Inferior parietal cortex (tissue), 1 donor: ENCODE results near the gene PRR16.

Experiments
- DNase-seq: peaks from one replicate; pipeline ENCODE4 v3.0.0-alpha.2; 2016; ENCODE audit errors: extremely low spot score

The PRR16 gene

GRCh38 chr5:120512791-120513650 is 48.9 kb downstream of the PRR16 start:
- no peak for DNase-seq

GRCh38 chr5:120516805-120517204 is 52.7 kb downstream of the PRR16 start:
- DNase-seq = no peak

- DNase-seq = no peak
Observed at GRCh38 chr5:120517607-120518252, 53.6 kb downstream of the PRR16 start.

- DNase-seq = no peak
Observed at GRCh38 chr5:120518581-120518980, 54.5 kb downstream of the PRR16 start.

GRCh38 chr5:120527251-120527650 is 63.2 kb downstream of the PRR16 start:
- no peak for DNase-seq

GRCh38 chr5:120528609-120529008 is 64.5 kb downstream of the PRR16 start:
- no peak for DNase-seq

GRCh38 chr5:120529386-120529785 is 65.3 kb downstream of the PRR16 start:
- no peak for DNase-seq

- no peak for DNase-seq
Observed at GRCh38 chr5:120531215-120531614, 67.1 kb downstream of the PRR16 start.

- no peak for DNase-seq
Observed at GRCh38 chr5:120532835-120533234, 68.7 kb downstream of the PRR16 start.

- no peak for DNase-seq
Observed at GRCh38 chr5:120533581-120533980, 69.5 kb downstream of the PRR16 start.

- no peak for DNase-seq
Observed at GRCh38 chr5:120535900-120536299, 71.8 kb downstream of the PRR16 start.

GRCh38 chr5:120538149-120538548 is 74.0 kb downstream of the PRR16 start:
- no peak for DNase-seq

- no peak for DNase-seq
Observed at GRCh38 chr5:120538644-120539043, 74.5 kb downstream of the PRR16 start.

GRCh38 chr5:120539471-120539870 is 75.4 kb downstream of the PRR16 start:
- DNase-seq = no peak

- DNase-seq = no peak
Observed at GRCh38 chr5:120540097-120540496, 76.0 kb downstream of the PRR16 start.

- no peak for DNase-seq
Observed at GRCh38 chr5:120544043-120544442, 79.9 kb downstream of the PRR16 start.

GRCh38 chr5:120545007-120545406 is 80.9 kb downstream of the PRR16 start:
- DNase-seq = no peak

GRCh38 chr5:120545951-120546350 is 81.9 kb downstream of the PRR16 start:
- no peak for DNase-seq

GRCh38 chr5:120546922-120547321 is 82.8 kb downstream of the PRR16 start:
- no peak for DNase-seq

- DNase-seq = no peak
Observed at GRCh38 chr5:120550358-120550757, 86.3 kb downstream of the PRR16 start.

- DNase-seq = no peak
Observed at GRCh38 chr5:120552638-120553037, 88.5 kb downstream of the PRR16 start.

- DNase-seq = no peak
Observed at GRCh38 chr5:120555345-120555744, 91.2 kb downstream of the PRR16 start.

GRCh38 chr5:120564013-120564412 is 99.9 kb downstream of the PRR16 start:
- no peak for DNase-seq
